Breast epithelium (tissue), 4 donors: ENCODE results near the gene LAG3. TPM values are rescaled to one million over a fixed set of nuclear protein-coding genes. Genes with fewer than 3 reads are reported as not detected.

Experiments used
- DNase-seq, 2 donors: peaks; one replicate each; pipeline ENCODE4 v3.0.0-alpha.2; 2019; ENCODE audit warnings: low spot score in 2 of 2
- H3K27ac ChIP-seq, 2 donors: fragments of 200-600 bp; sonication (generic) in 1 of 2; one replicate each; pipeline ENCODE4 v1.5.1; 2016 to 2019; ENCODE audit warnings: mild to moderate bottlenecking in 1 of 2
- H3K27me3 ChIP-seq, 2 donors: fragments of 200-600 bp; sonication (generic) in 1 of 2; one replicate each; pipeline versions ENCODE4 v1.5.1 to v1.6.0; 2017 to 2019; ENCODE audit warnings: control low read depth in 1 of 2, mild to moderate bottlenecking in 1 of 2
- H3K36me3 ChIP-seq: fragments of 200-600 bp; one replicate; pipeline ENCODE4 v1.5.1; 2019
- H3K4me1 ChIP-seq, 2 donors: fragments of 200-600 bp; sonication (generic); one replicate each; pipeline ENCODE4 v1.5.1; 2016 to 2019; ENCODE audit warnings: control low read depth in 1 of 2
- H3K4me3 ChIP-seq, 3 donors: fragments of 200-600 bp; sonication (generic); 1 replicate in 2 of 3; 2 replicates in 1 of 3; pipeline ENCODE4 v1.5.1; 2016 to 2019; ENCODE audit warnings: mild to moderate bottlenecking in 3 of 3, moderate library complexity in 2 of 3
- H3K9me3 ChIP-seq, 2 donors: fragments of 200-600 bp; sonication (generic) in 1 of 2; one replicate each; pipeline ENCODE4 v1.5.1; 2016 to 2019; ENCODE audit warnings: control low read depth in 1 of 2
- POLR2A ChIP-seq: fragments of 450-650 bp; IDR thresholded peaks from one replicate; pipeline ENCODE4 v1.6.1; 2016; ENCODE audit warnings: antibody characterized with exemption, mild to moderate bottlenecking, moderate library complexity
- POLR2AphosphoS5 ChIP-seq, 3 donors: sonication (generic); formaldehyde crosslinking; IDR thresholded peaks; one replicate each; pipeline ENCODE4 v1.6.1; 2017; ENCODE audit warnings: antibody characterized with exemption in 3 of 3
- intact Hi-C: fragments of 100-400 bp; cut with DNase I; formaldehyde crosslinking; loops from one replicate; pipeline ENCODE4 v1.15.1; 2023; ENCODE audit warnings: low total_unique reads
- total RNA-seq, 3 donors: library from RNA; depleted of rRNA; stranded (reverse); fragments of >200 nt; gene quantifications; one replicate each; pipeline ENCODE4 v1.1.0, GENCODE V29; 2016
- TF ChIP-seq, protein P1 (sequence below), 3 donors: fragments of 450-650 bp; IDR thresholded peaks; one replicate each; pipeline ENCODE4 v1.5.1; 2016 to 2017; ENCODE audit warnings: antibody characterized with exemption in 3 of 3, mild to moderate bottlenecking in 3 of 3, moderate library complexity in 3 of 3

LAG3 gene
- total RNA-seq, 3 donors from 2014 or later: 0.44 to 1.3 (median 0.80) TPM

DNA sequence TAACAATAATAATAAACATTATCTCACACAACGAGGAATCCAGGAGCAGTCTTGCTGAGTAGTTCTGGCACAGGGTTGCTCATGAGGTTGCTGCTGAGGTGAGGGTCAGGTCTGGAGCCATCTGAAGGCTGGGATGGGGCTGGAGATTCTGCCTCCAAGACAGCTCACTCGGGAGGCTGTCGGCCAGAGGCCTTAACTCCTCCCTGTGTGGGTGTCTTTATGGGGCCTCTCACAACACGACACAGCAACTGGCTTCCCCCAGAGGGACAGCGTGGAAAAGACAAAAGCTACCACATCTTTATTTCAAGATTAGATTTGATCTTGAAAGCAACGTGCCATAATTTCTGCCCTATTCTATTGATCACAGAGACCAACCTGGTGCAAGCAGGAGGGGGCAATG, 9.8 kb downstream of the LAG3 start:
- Histone ChIP-seq H3K36me3 (no peaks in the 10 kb centered on the region), H3K4me3 (no peak overlapping the region), H3K27me3 (no peaks in the 10 kb centered on the region), H3K9me3 (no peaks in the 10 kb centered on the region), H3K4me1 (no peaks in the 10 kb centered on the region), H3K27ac (no peak overlapping the region)
- intact Hi-C loops: no loop called here
- TF ChIP-seq, protein P1, sequence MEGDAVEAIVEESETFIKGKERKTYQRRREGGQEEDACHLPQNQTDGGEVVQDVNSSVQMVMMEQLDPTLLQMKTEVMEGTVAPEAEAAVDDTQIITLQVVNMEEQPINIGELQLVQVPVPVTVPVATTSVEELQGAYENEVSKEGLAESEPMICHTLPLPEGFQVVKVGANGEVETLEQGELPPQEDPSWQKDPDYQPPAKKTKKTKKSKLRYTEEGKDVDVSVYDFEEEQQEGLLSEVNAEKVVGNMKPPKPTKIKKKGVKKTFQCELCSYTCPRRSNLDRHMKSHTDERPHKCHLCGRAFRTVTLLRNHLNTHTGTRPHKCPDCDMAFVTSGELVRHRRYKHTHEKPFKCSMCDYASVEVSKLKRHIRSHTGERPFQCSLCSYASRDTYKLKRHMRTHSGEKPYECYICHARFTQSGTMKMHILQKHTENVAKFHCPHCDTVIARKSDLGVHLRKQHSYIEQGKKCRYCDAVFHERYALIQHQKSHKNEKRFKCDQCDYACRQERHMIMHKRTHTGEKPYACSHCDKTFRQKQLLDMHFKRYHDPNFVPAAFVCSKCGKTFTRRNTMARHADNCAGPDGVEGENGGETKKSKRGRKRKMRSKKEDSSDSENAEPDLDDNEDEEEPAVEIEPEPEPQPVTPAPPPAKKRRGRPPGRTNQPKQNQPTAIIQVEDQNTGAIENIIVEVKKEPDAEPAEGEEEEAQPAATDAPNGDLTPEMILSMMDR (IDR thresholded peaks at IDR 0.05): no peak
- TF ChIP-seq POLR2A: no peak
- TF ChIP-seq POLR2AphosphoS5 (IDR thresholded peaks at IDR 0.05): no peak
- no peak for DNase-seq

DNA sequence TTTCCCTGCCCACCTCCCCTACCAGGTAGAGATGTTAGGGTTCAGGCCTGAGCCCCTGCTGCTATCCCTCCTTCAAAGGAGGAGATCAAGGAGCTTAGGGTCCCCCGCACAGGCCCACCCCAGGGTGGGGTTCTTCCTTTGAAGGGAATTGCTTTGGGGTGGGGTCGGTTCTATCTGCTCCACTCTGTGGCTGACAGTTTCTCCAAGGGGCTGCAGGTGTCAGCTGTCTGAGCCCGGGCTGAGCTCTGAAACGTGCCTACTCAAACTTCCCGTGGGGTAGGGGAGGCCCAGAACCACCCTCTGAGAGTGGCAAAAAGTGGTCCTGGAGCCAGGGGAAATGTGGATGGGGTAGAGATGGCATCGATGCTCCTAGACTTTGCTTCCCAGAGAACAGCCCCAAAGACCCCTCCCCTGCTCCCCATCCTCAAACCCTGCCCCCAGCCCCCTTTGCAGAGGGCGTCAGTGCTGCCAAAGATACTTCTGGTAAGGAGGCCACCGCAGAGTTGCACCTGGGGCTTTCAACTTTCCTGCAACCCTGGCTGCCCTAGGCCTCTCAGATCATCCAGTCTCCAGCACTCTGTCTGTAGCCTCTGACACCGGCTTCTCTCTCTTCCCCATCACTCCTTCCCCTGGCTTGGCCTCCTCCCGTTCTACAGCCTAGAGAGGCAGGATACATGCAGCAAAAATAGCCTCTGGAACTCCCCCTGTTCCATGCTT, 10.7 kb downstream of the LAG3 start:
- DNase-seq: no peak
- intact Hi-C loops: no loop called here
- TF ChIP-seq POLR2A (no peak), POLR2AphosphoS5 (IDR thresholded peaks at IDR 0.05) (no peak)
- TF ChIP-seq, protein P1 (IDR thresholded peaks at IDR 0.05): no peak

DNA sequence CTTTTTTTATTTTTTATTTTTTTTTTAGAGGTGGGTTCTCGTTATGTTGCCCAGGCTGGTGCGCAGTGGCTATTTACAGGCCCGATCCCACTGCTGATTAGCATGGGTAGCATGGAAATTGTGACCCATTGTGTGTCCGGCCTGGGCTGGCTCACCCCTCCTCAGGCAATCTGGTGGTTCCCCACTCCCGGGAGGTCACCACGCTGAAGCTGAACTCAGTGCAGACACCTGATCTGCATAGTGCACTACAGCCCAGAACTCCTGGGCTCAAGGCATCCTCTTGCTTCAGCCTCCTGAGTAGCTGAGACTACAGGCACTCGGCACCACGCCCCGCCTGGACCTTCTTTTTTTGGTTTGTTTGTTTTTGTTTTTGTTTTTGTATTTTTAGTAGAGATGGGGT, 11.5 kb downstream of the LAG3 start:
- Histone ChIP-seq H3K4me3 (no peak overlapping the region), H3K27ac (no peak overlapping the region), H3K4me1 (no peaks in the 10 kb centered on the region), H3K27me3 (no peaks in the 10 kb centered on the region), H3K36me3 (no peaks in the 10 kb centered on the region), H3K9me3 (no peaks in the 10 kb centered on the region)
- TF ChIP-seq POLR2A (no peak), POLR2AphosphoS5 (IDR thresholded peaks at IDR 0.05) (no peak)
- TF ChIP-seq, protein P1 (IDR thresholded peaks at IDR 0.05): no peak
- intact Hi-C loops: no loop called here
- no peak for DNase-seq

More for the DNA sequence above, 10.7 kb downstream of the LAG3 start:
- no peaks in the 10 kb centered on the region for H3K36me3 ChIP-seq
- no peaks in the 10 kb centered on the region for H3K27me3 ChIP-seq
- no peak overlapping the region for H3K27ac ChIP-seq
- H3K9me3 ChIP-seq: no peaks in the 10 kb centered on the region
- H3K4me3 ChIP-seq: no peak overlapping the region
- H3K4me1 ChIP-seq: no peaks in the 10 kb centered on the region

DNA sequence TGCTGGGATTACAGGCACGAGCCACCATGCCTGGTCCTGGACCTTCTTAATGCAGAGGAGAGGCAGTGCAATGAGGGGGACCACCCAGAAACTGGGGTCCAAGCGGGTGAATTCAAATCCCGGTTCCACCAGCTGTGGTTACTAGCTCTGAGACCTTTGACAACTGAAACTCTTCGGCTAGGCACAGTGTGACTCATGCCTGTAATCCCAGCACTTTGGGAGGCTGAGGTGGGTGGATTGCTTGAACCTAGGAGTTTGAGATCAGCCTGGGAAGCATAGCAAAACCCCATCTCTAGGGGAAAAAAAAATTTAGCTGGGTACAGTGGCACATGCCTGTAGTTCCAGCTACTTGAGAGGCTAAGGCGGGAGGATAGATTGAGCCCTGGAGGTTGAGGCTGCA, 12.0 kb downstream of the LAG3 start:
- intact Hi-C loops: no loop called here
- no peaks in the 10 kb centered on the region for H3K27me3 ChIP-seq
- no peak for DNase-seq
- H3K4me3 ChIP-seq: no peak overlapping the region
- H3K27ac ChIP-seq: no peak overlapping the region
- no peak for TF ChIP-seq POLR2A
- TF ChIP-seq, protein P1 (IDR thresholded peaks at IDR 0.05): no peak
- TF ChIP-seq POLR2AphosphoS5 (IDR thresholded peaks at IDR 0.05): no peak
- H3K4me1 ChIP-seq: no peaks in the 10 kb centered on the region
- H3K9me3 ChIP-seq: no peaks in the 10 kb centered on the region
- H3K36me3 ChIP-seq: no peaks in the 10 kb centered on the region

DNA sequence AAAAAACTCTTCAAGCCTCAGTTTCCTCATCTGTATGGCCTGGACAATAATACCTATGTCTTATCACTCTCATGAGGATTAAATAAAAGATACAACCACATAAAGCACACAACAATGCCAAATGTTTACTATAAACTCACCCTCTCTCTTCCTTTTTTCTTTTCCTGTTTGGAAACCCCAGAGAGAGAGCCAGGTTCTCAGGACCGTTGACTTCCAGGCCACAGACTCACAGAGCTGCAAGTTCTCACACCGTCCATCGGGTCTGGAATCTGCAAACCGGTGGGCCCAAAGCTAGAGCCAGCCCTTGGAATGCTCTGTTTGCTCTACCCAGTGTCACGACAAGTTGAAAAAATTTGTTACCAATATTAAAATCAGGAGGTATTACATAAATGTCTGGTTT, 12.4 kb downstream of the LAG3 start:
- H3K9me3 ChIP-seq: no peaks in the 10 kb centered on the region
- H3K27me3 ChIP-seq: no peaks in the 10 kb centered on the region
- TF ChIP-seq POLR2AphosphoS5 (IDR thresholded peaks at IDR 0.05) (no peak), POLR2A (no peak)
- TF ChIP-seq, protein P1 (IDR thresholded peaks at IDR 0.05): no peak
- H3K27ac ChIP-seq: no peak overlapping the region
- H3K4me1 ChIP-seq: no peaks in the 10 kb centered on the region
- no peak for DNase-seq
- H3K36me3 ChIP-seq: no peaks in the 10 kb centered on the region
- no peak overlapping the region for H3K4me3 ChIP-seq
- intact Hi-C loops: no loop called here
